ENCODE measurements around the gene IL10.

IL10 gene

GRCh38 chr1:206808615-206809014 lies 36.3 kb upstream of the IL10 start:
- peak; percentile 59 to 66 for DNase-seq (ENCODE audit: low read depth in 2 of 2)
- peak; percentile 52 for TF ChIP-seq CTCF (IDR thresholded peaks at IDR 0.05; ENCODE audit: low read depth, low read length)
- no peak overlapping the region for H3K4me3 ChIP-seq (replicated peaks in 1 of 2; ENCODE audit: low read depth in 2 of 2, low read length in 2 of 2)

DNA sequence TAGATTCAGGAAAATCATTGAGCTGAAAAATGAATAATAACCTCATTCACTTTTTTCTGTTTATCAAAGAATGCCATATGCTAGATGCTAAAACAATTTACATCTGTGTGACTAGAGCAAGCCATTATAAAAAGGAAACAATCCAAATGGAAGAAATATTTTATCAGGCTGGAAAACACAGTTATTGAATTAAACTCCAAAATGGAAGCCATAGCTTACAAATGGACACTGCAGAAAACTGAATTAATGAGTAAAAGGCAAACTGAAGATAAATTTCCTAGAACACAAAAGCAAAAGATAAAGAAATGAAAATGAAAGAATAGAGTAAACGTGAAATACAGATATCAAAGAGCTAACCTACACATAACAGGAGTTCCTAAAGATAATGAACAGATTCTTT lies 33.1 kb upstream of the IL10 start:
- DNase-seq (ENCODE audit: low read depth in 2 of 2): no peak
- no peak overlapping the region for H3K4me3 ChIP-seq (replicated peaks in 1 of 2; ENCODE audit: low read depth in 2 of 2, low read length in 2 of 2)
- TF ChIP-seq CTCF (IDR thresholded peaks at IDR 0.05; ENCODE audit: low read depth, low read length): no peak

- TF ChIP-seq CTCF (IDR thresholded peaks at IDR 0.05; ENCODE audit: low read depth, low read length): no peak
Measured at GRCh38 chr1:206804156-206804737, 32.0 kb upstream of the IL10 start.

GRCh38 chr1:206803221-206803730 lies 31.0 kb upstream of the IL10 start:
- TF ChIP-seq CTCF (IDR thresholded peaks at IDR 0.05; ENCODE audit: low read depth, low read length): no peak
- peak in 1 of 2 donors; percentile 32 for DNase-seq (ENCODE audit: low read depth in 2 of 2)
- no peak overlapping the region for H3K4me3 ChIP-seq (replicated peaks in 1 of 2; ENCODE audit: low read depth in 2 of 2, low read length in 2 of 2)

More at GRCh38 chr1:206804156-206804737, 32.0 kb upstream of the IL10 start:
- H3K4me3 ChIP-seq (replicated peaks in 1 of 2; ENCODE audit: low read depth in 2 of 2, low read length in 2 of 2): no peak overlapping the region
- DNase-seq (ENCODE audit: low read depth in 2 of 2): no peak

GRCh38 chr1:206802401-206802800 lies 30.1 kb upstream of the IL10 start:
- no peak overlapping the region for H3K4me3 ChIP-seq (replicated peaks in 1 of 2; ENCODE audit: low read depth in 2 of 2, low read length in 2 of 2)
- DNase-seq (ENCODE audit: low read depth in 2 of 2): peak in 1 of 2 donors; percentile 45
- TF ChIP-seq CTCF (IDR thresholded peaks at IDR 0.05; ENCODE audit: low read depth, low read length): no peak

GRCh38 chr1:206801467-206801866 lies 29.2 kb upstream of the IL10 start:
- DNase-seq (ENCODE audit: low read depth in 2 of 2): no peak
- no peak overlapping the region for H3K4me3 ChIP-seq (replicated peaks in 1 of 2; ENCODE audit: low read depth in 2 of 2, low read length in 2 of 2)
- TF ChIP-seq CTCF (IDR thresholded peaks at IDR 0.05; ENCODE audit: low read depth, low read length): no peak

GRCh38 chr1:206800891-206801290 lies 28.6 kb upstream of the IL10 start:
- no peak for DNase-seq (ENCODE audit: low read depth in 2 of 2)
- H3K4me3 ChIP-seq (replicated peaks in 1 of 2; ENCODE audit: low read depth in 2 of 2, low read length in 2 of 2): no peak overlapping the region
- no peak for TF ChIP-seq CTCF (IDR thresholded peaks at IDR 0.05; ENCODE audit: low read depth, low read length)
